HL-60 (cell line): ENCODE measurements around the gene AKAP1.

Experiments
- CTCF ChIP-seq: IDR thresholded peaks from one replicate; pipeline ENCODE4 v1.5.1; 2011; ENCODE audit warnings: low read length, control low read depth, inconsistent platforms; ENCODE audit not compliant: insufficient read depth
- GABPA ChIP-seq: IDR thresholded peaks from 2 replicates; pipeline ENCODE4 v1.6.1; 2012; ENCODE audit warnings: low read depth
- POLR2AphosphoS5 ChIP-seq: IDR thresholded peaks from 2 replicates; pipeline ENCODE4 v1.6.1; 2012; ENCODE audit warnings: low read depth
- REST ChIP-seq: IDR thresholded peaks from 2 replicates; pipeline ENCODE4 v1.6.1; 2012; ENCODE audit warnings: low read depth; ENCODE audit not compliant: insufficient replicate concordance
- SPI1 ChIP-seq: IDR thresholded peaks from 2 replicates; pipeline ENCODE4 v1.6.1; 2012; ENCODE audit warnings: low read depth, mild to moderate bottlenecking, borderline replicate concordance

GRCh38 chr17:57113656-57114055 lies 28.6 kb downstream of the AKAP1 start:
- TF ChIP-seq CTCF (no peak), SPI1 (no peak), POLR2AphosphoS5 (no peak), REST (no peak), GABPA (no peak)
